SU-DHL-6 (cell line): ENCODE results near the gene ATRNL1.

Experiments
- CTCF ChIP-seq: fragments of 200-600 bp; sonication (generic); IDR thresholded peaks from one replicate; pipeline ENCODE4 v1.5.1; 2017; ENCODE audit warnings: antibody characterized with exemption, mild to moderate bottlenecking, low read length, moderate library complexity; ENCODE audit not compliant: insufficient read depth, poor library complexity, severe bottlenecking
- EZH2phosphoT487 ChIP-seq: fragments of 200-600 bp; sonication (generic), shearing (Covaris generic); conservative IDR thresholded peaks from 2 replicates; pipeline ENCODE4 v1.6.1; 2018; ENCODE audit warnings: mild to moderate bottlenecking, antibody characterized with exemption, low read length, moderate library complexity, mixed read lengths

GRCh38 chr10:115720121-115720520, 627.0 kb downstream of the ATRNL1 start:
- TF ChIP-seq CTCF (no peak), EZH2phosphoT487 (no peak)
